ENCODE results near the gene CXCR5.

The CXCR5 gene

GRCh38 chr11:118900535-118901384 lies 17.1 kb downstream of the CXCR5 start:
- no peak overlapping the region for H3K27ac ChIP-seq (ENCODE audit: extremely low read depth, low read depth, low read length)
- TF ChIP-seq ZNF10 (tag by site-specific recombination; IDR thresholded peaks at IDR 0.05) (no peak), ZNF548 (tag by site-specific recombination; IDR thresholded peaks at IDR 0.05) (no peak), ZNF391 (tag by site-specific recombination; IDR thresholded peaks at IDR 0.05; ENCODE audit: borderline replicate concordance, low read depth) (no peak), OSR2 (tag by site-specific recombination; IDR thresholded peaks at IDR 0.05) (no peak), HOXC10 (CRISPR knock-in tag; IDR thresholded peaks at IDR 0.05) (no peak), ZNF423 (tag by site-specific recombination; IDR thresholded peaks at IDR 0.05) (no peak), ZNF155 (tag by site-specific recombination; IDR thresholded peaks at IDR 0.05) (no peak), BCL11B (tag by site-specific recombination; IDR thresholded peaks at IDR 0.05; ENCODE audit: low read depth) (no peak)
- TF ChIP-seq, protein P1, sequence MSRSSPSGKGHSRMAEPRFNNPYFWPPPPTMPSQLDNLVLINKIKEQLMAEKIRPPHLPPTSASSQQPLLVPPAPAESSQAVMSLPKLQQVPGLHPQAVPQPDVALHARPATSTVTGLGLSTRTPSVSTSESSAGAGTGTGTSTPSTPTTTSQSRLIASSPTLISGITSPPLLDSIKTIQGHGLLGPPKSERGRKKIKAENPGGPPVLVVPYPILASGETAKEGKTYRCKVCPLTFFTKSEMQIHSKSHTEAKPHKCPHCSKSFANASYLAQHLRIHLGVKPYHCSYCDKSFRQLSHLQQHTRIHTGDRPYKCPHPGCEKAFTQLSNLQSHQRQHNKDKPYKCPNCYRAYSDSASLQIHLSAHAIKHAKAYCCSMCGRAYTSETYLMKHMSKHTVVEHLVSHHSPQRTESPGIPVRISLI (tag by site-specific recombination; IDR thresholded peaks at IDR 0.05), result no peak
- no peaks in the 10 kb centered on the region for H3K9me3 ChIP-seq (ENCODE audit: control insufficient read depth, insufficient read depth, low read depth, low read length)
- ChIA-PET POLR2A (no interaction called here), CTCF (interaction anchor here (0.7 kb wide), 2 partner anchors 27 to 49 kb away, joined by 3 read pairs; no protein-coding TSS in a partner anchor)
- no peaks in the 10 kb centered on the region for H3K4me1 ChIP-seq (ENCODE audit: control insufficient read depth, insufficient read depth, low read length)
- peaks cover 0 to 36% of the 10 kb centered on the region in 2 experiments; a peak in 2 of 3 replicates for H3K36me3 ChIP-seq (ENCODE audit: control insufficient read depth in 2 of 2, insufficient read depth in 1 of 2, low read length in 2 of 2)
- no peak overlapping the region for H3K4me3 ChIP-seq (ENCODE audit: low read depth, low read length)

DNA sequence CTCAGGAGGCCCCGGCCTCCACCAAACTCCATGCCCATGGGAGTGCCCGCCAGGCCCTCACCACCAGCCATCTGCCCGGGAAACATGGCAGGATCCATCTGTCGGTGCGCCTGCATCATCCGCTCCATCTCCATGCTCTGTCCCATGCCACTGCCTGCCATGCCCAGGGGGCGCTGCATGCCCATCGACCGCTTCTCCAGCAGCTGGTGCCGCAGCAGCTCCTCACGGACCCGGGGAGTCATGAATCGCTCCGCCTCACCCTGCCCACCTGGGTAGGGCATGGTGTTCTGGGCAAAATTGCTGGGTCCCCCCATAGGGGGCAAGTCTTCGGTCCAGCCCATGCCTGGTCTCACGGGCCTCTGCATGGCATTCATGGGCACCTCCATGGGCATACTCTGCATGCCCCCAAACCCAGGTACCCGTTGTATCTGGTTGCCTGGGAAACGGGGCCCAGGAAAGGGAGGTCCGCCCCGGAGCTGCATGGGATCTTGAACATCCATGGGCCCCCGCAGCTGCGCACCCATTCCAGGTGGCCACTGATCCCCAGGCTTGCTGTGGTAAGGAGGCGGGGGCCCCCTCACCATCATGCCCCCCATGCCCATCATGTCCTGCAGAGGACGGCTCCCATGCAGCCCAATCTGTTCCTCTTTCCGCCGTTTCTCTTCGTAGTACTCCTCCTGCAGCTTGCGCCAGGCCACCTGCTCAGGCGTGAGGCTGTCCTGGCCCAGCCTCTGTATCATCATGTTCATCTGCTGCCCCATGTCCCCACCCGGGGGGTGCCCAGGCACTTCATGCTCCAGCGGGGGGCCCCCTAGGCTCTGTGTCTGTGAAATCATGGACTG lies 18.0 kb downstream of the CXCR5 start:
- Histone ChIP-seq H3K36me3 (ENCODE audit: control insufficient read depth in 2 of 2, insufficient read depth in 1 of 2, low read length in 2 of 2) (peaks cover 0 to 43% of the 10 kb centered on the region in 2 experiments; a peak in 2 of 3 replicates), H3K9me3 (ENCODE audit: control insufficient read depth, insufficient read depth, low read depth, low read length) (no peaks in the 10 kb centered on the region), H3K4me3 (ENCODE audit: low read depth, low read length) (no peak overlapping the region), H3K27ac (ENCODE audit: extremely low read depth, low read depth, low read length) (no peak overlapping the region), H3K4me1 (ENCODE audit: control insufficient read depth, insufficient read depth, low read length) (no peaks in the 10 kb centered on the region)
- CTCF ChIA-PET, result interaction anchor here (0.6 to 0.7 kb wide), 4 partner anchors 26 to 722 kb away, joined by 3 to 4 read pairs (median 3); partner anchors contain the start of gene TRAPPC4
- POLR2A ChIA-PET, result no interaction called here
- no peak; the same call in 1 of the 2 replicates for TF ChIP-seq HIC1 (tag by site-specific recombination; IDR thresholded peaks at IDR 0.05)
- peak; percentile 86 for TF ChIP-seq GLIS1 (tag by site-specific recombination; IDR thresholded peaks at IDR 0.05)

GRCh38 chr11:118902336-118903203 lies 18.9 kb downstream of the CXCR5 start:
- CTCF ChIA-PET, result interaction anchor here (0.6 kb wide), 1 partner anchor 34 kb away, joined by 6 read pairs; no protein-coding TSS in a partner anchor
- Histone ChIP-seq H3K27ac (ENCODE audit: extremely low read depth, low read depth, low read length) (no peak overlapping the region), H3K4me3 (ENCODE audit: low read depth, low read length) (no peak overlapping the region), H3K9me3 (ENCODE audit: control insufficient read depth, insufficient read depth, low read depth, low read length) (no peaks in the 10 kb centered on the region), H3K36me3 (ENCODE audit: control insufficient read depth in 2 of 2, insufficient read depth in 1 of 2, low read length in 2 of 2) (peaks cover 0 to 49% of the 10 kb centered on the region in 2 experiments; a peak in 2 of 3 replicates), H3K4me1 (ENCODE audit: control insufficient read depth, insufficient read depth, low read length) (no peaks in the 10 kb centered on the region)
- POLR2A ChIA-PET, result no interaction called here
- TF ChIP-seq CTCF (tag by site-specific recombination; IDR thresholded peaks at IDR 0.05) (no peak), ZNF571 (tag by site-specific recombination; IDR thresholded peaks at IDR 0.05) (no peak), RBAK (tag by site-specific recombination; IDR thresholded peaks at IDR 0.05) (no peak), ZNF157 (tag by site-specific recombination; IDR thresholded peaks at IDR 0.05) (no peak), ZNF555 (tag by site-specific recombination; conservative IDR thresholded peaks at IDR 0.05) (no peak), ZNF174 (tag by site-specific recombination; IDR thresholded peaks at IDR 0.05) (no peak), ZNF501 (tag by site-specific recombination; IDR thresholded peaks at IDR 0.05) (no peak), ZNF239 (tag by site-specific recombination; IDR thresholded peaks at IDR 0.05) (no peak), KLF9 (tag by site-specific recombination; IDR thresholded peaks at IDR 0.05; ENCODE audit: low read depth) (no peak), ZNF324 (tag by site-specific recombination; IDR thresholded peaks at IDR 0.05) (no peak)
- TF ChIP-seq, protein P2, sequence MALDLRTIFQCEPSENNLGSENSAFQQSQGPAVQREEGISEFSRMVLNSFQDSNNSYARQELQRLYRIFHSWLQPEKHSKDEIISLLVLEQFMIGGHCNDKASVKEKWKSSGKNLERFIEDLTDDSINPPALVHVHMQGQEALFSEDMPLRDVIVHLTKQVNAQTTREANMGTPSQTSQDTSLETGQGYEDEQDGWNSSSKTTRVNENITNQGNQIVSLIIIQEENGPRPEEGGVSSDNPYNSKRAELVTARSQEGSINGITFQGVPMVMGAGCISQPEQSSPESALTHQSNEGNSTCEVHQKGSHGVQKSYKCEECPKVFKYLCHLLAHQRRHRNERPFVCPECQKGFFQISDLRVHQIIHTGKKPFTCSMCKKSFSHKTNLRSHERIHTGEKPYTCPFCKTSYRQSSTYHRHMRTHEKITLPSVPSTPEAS (tag by site-specific recombination; IDR thresholded peaks at IDR 0.05), result no peak
